Stimulated activated CD4-positive, alpha-beta T cell treated with anti-CD3 and anti-CD28 coated beads, Interleukin-1b, Interleukin-23, amount 100 ng/mL, for 24 hours (primary cell): ENCODE results near the gene HMGCS2.

Experiments used
- DNase-seq, 4 experiments: peaks; one replicate each; pipeline ENCODE4 v3.0.0-alpha.2; 2020; ENCODE audit warnings: low read depth in 4 of 4, low spot score in 1 of 4

The HMGCS2 gene

GRCh38 chr1:119768778-119769177 is at the start of gene HMGCS2:
Gene HMGCS2 (minus strand): TSS chr1:119768905. CDS start chr1:119768844, 61 bp downstream.
- DNase-seq = no peak

- DNase-seq = no peak
These were observed 49.5 kb upstream of the HMGCS2 start for GRCh38 chr1:119818181-119818580.

- no peak for DNase-seq
These were observed 47.7 kb upstream of the HMGCS2 start for GRCh38 chr1:119816407-119816806.

- no peak for DNase-seq
These were observed 47.2 kb upstream of the HMGCS2 start for GRCh38 chr1:119815928-119816327.

GRCh38 chr1:119815361-119815760 is 46.7 kb upstream of the HMGCS2 start:
- DNase-seq = no peak

GRCh38 chr1:119814288-119814687 is 45.6 kb upstream of the HMGCS2 start:
- no peak for DNase-seq

- DNase-seq = no peak
These were observed 43.4 kb upstream of the HMGCS2 start for GRCh38 chr1:119811985-119812557.

- DNase-seq = no peak
These were observed 42.7 kb upstream of the HMGCS2 start, which contains the start of gene REG4 for GRCh38 chr1:119811387-119811786. Gene REG4 (minus strand): TSS chr1:119811460. CDS start chr1:119808769, 2,691 bp downstream.

- peak; percentile 44 to 50 (median 48) for DNase-seq
These were observed 40.4 kb upstream of the HMGCS2 start for GRCh38 chr1:119808972-119809550.

GRCh38 chr1:119808491-119808890 is 39.8 kb upstream of the HMGCS2 start:
- no peak for DNase-seq

- DNase-seq = no peak
These were observed 37.8 kb upstream of the HMGCS2 start for GRCh38 chr1:119806489-119806888.

GRCh38 chr1:119805746-119806145 is 37.0 kb upstream of the HMGCS2 start:
- DNase-seq = no peak

- no peak for DNase-seq
These were observed 36.5 kb upstream of the HMGCS2 start for GRCh38 chr1:119805247-119805646.

GRCh38 chr1:119799599-119800177 is 31.0 kb upstream of the HMGCS2 start:
- DNase-seq = no peak

GRCh38 chr1:119799003-119799402 is 30.3 kb upstream of the HMGCS2 start:
- no peak for DNase-seq

GRCh38 chr1:119797606-119798005 is 28.9 kb upstream of the HMGCS2 start:
- no peak for DNase-seq

- no peak for DNase-seq
These were observed 28.5 kb upstream of the HMGCS2 start for GRCh38 chr1:119797162-119797561.

- DNase-seq = no peak
These were observed 26.8 kb upstream of the HMGCS2 start for GRCh38 chr1:119795261-119796200.

- DNase-seq = no peak
These were observed 26.2 kb upstream of the HMGCS2 start for GRCh38 chr1:119794876-119795240.

- no peak for DNase-seq
These were observed 25.6 kb upstream of the HMGCS2 start for GRCh38 chr1:119794230-119794875.

- DNase-seq = no peak
These were observed 22.7 kb upstream of the HMGCS2 start for GRCh38 chr1:119791377-119791776.
